Measurements from ENCODE around the gene BUB1B.
"Not testable (repeated sequence)": the region's sequence is repeated elsewhere in the genome, so short reads cannot be mapped to it uniquely, and the experiment has no call there.

GRCh38 chr15:40124333-40124732 lies 36.5 kb upstream of the BUB1B start:
- TF ChIP-seq POLR2A, CTCF (IDR thresholded peaks at IDR 0.05): not testable (repeated sequence)

All from sigmoid colon (tissue), 3 donors.